ENCODE data around the gene AWAT2. TPM values are rescaled to one million over a fixed set of nuclear protein-coding genes. Genes with fewer than 3 reads are reported as not detected.

The AWAT2 gene
- total and polyA plus RNA-seq, 9 of the 15 experiments (the other 6 are each of a cell fraction or from before 2014, with no cell fraction given), result not detected

- TF ChIP-seq BRF1 (IDR thresholded peaks at IDR 0.05; ENCODE audit: borderline replicate concordance, extremely low read depth, insufficient read length), result no peak
Measured at GRCh38 chrX:69991685-69992084, 58.1 kb downstream of the AWAT2 start (continued).

Small RNAs within 50 kb of the gene (microRNA-seq; reads per million reads assigned to microRNA genes)
- gene MIR676 (ENCODE audit: borderline microRNAs expressed), result 0.46 reads per million

Small RNAs within 50 kb of the gene (small RNA-seq; reads per million reads assigned to genes)
- not detected for gene MIR676

Other genes with a start within 250 kb of the AWAT2 start
Only the 7 nearest of the 9 such genes appear.
- 0.12 TPM in 1 of 2 replicates, not detected in the other for gene OTUD6A, start 12.5 kb upstream of the AWAT2 start, total RNA-seq (2014; rRNA removed)
- not detected in 2 replicates for gene OTUD6A, start 12.5 kb upstream of the AWAT2 start, total RNA-seq (2014; rRNA removed; fragmentation: Illumina TruSeq; extraction: Trizol)
- gene OTUD6A, start 12.5 kb upstream of the AWAT2 start, total RNA-seq (2015; rRNA removed; fragmentation: Illumina TruSeq; extraction: Trizol), result not detected in 2 replicates
- not detected in 2 replicates for gene OTUD6A, start 12.5 kb upstream of the AWAT2 start, total RNA-seq (2021)
- not detected in 2 replicates for gene OTUD6A, start 12.5 kb upstream of the AWAT2 start, polyA plus RNA-seq (2011; rRNA removed)
- gene OTUD6A, start 12.5 kb upstream of the AWAT2 start, polyA plus RNA-seq (2014; fragmentation: Illumina TruSeq; extraction: Trizol), result not detected in 2 replicates
- gene OTUD6A, start 12.5 kb upstream of the AWAT2 start, polyA plus RNA-seq (2014; fragmentation: Nextera tagmentation; extraction: Ambion mirVana), result not detected
- gene OTUD6A, start 12.5 kb upstream of the AWAT2 start, polyA plus RNA-seq (2014; rRNA removed), result not detected in 2 replicates
- gene IGBP1, start 83.5 kb upstream of the AWAT2 start, total RNA-seq (2014; rRNA removed), result 42.4 and 47.3 TPM in 2 replicates
- 48.2 and 55.2 TPM in 2 replicates for gene IGBP1, start 83.5 kb upstream of the AWAT2 start, total RNA-seq (2014; rRNA removed; fragmentation: Illumina TruSeq; extraction: Trizol)
- 35.3 and 36.6 TPM in 2 replicates for gene IGBP1, start 83.5 kb upstream of the AWAT2 start, total RNA-seq (2015; rRNA removed; fragmentation: Illumina TruSeq; extraction: Trizol)
- 37.3 and 40.3 TPM in 2 replicates for gene IGBP1, start 83.5 kb upstream of the AWAT2 start, total RNA-seq (2021)
- gene IGBP1, start 83.5 kb upstream of the AWAT2 start, polyA plus RNA-seq (2011; rRNA removed), result 83.1 and 91.8 TPM in 2 replicates
- 55.0 and 58.4 TPM in 2 replicates for gene IGBP1, start 83.5 kb upstream of the AWAT2 start, polyA plus RNA-seq (2014; fragmentation: Illumina TruSeq; extraction: Trizol)
- gene IGBP1, start 83.5 kb upstream of the AWAT2 start, polyA plus RNA-seq (2014; fragmentation: Nextera tagmentation; extraction: Ambion mirVana), result 10 to 100 TPM; 79.3 to 91.5 TPM
- 41.2 and 52.8 TPM in 2 replicates for gene IGBP1, start 83.5 kb upstream of the AWAT2 start, polyA plus RNA-seq (2014; rRNA removed)
- not detected in 2 replicates for gene DGAT2L6, start 127.5 kb upstream of the AWAT2 start, total RNA-seq (2014; rRNA removed)
- gene DGAT2L6, start 127.5 kb upstream of the AWAT2 start, total RNA-seq (2014; rRNA removed; fragmentation: Illumina TruSeq; extraction: Trizol), result not detected in 2 replicates
- not detected in 2 replicates for gene DGAT2L6, start 127.5 kb upstream of the AWAT2 start, total RNA-seq (2015; rRNA removed; fragmentation: Illumina TruSeq; extraction: Trizol)
- not detected in 2 replicates for gene DGAT2L6, start 127.5 kb upstream of the AWAT2 start, total RNA-seq (2021)
- gene DGAT2L6, start 127.5 kb upstream of the AWAT2 start, polyA plus RNA-seq (2011; rRNA removed), result not detected in 2 replicates
- not detected in 2 replicates for gene DGAT2L6, start 127.5 kb upstream of the AWAT2 start, polyA plus RNA-seq (2014; fragmentation: Illumina TruSeq; extraction: Trizol)
- gene DGAT2L6, start 127.5 kb upstream of the AWAT2 start, polyA plus RNA-seq (2014; fragmentation: Nextera tagmentation; extraction: Ambion mirVana), result not detected
- not detected in 2 replicates for gene DGAT2L6, start 127.5 kb upstream of the AWAT2 start, polyA plus RNA-seq (2014; rRNA removed)
- not detected in 2 replicates for gene AWAT1, start 184.7 kb upstream of the AWAT2 start, total RNA-seq (2014; rRNA removed)
- not detected in 2 replicates for gene AWAT1, start 184.7 kb upstream of the AWAT2 start, total RNA-seq (2014; rRNA removed; fragmentation: Illumina TruSeq; extraction: Trizol)
- gene AWAT1, start 184.7 kb upstream of the AWAT2 start, total RNA-seq (2015; rRNA removed; fragmentation: Illumina TruSeq; extraction: Trizol), result not detected in 2 replicates
- not detected in 2 replicates for gene AWAT1, start 184.7 kb upstream of the AWAT2 start, total RNA-seq (2021)
- gene AWAT1, start 184.7 kb upstream of the AWAT2 start, polyA plus RNA-seq (2011; rRNA removed), result not detected in 2 replicates
- gene AWAT1, start 184.7 kb upstream of the AWAT2 start, polyA plus RNA-seq (2014; fragmentation: Illumina TruSeq; extraction: Trizol), result not detected in 2 replicates
- gene AWAT1, start 184.7 kb upstream of the AWAT2 start, polyA plus RNA-seq (2014; fragmentation: Nextera tagmentation; extraction: Ambion mirVana), result not detected
- gene AWAT1, start 184.7 kb upstream of the AWAT2 start, polyA plus RNA-seq (2014; rRNA removed), result not detected in 2 replicates
- gene P2RY4, start 210.3 kb upstream of the AWAT2 start, total RNA-seq (2014; rRNA removed), result not detected in 2 replicates
- not detected in 2 replicates for gene P2RY4, start 210.3 kb upstream of the AWAT2 start, total RNA-seq (2014; rRNA removed; fragmentation: Illumina TruSeq; extraction: Trizol)
- gene P2RY4, start 210.3 kb upstream of the AWAT2 start, total RNA-seq (2015; rRNA removed; fragmentation: Illumina TruSeq; extraction: Trizol), result not detected in 2 replicates
- gene P2RY4, start 210.3 kb upstream of the AWAT2 start, total RNA-seq (2021), result not detected in 2 replicates
- gene P2RY4, start 210.3 kb upstream of the AWAT2 start, polyA plus RNA-seq (2011; rRNA removed), result not detected in 2 replicates
- not detected in 2 replicates for gene P2RY4, start 210.3 kb upstream of the AWAT2 start, polyA plus RNA-seq (2014; fragmentation: Illumina TruSeq; extraction: Trizol)
- not detected for gene P2RY4, start 210.3 kb upstream of the AWAT2 start, polyA plus RNA-seq (2014; fragmentation: Nextera tagmentation; extraction: Ambion mirVana)
- gene P2RY4, start 210.3 kb upstream of the AWAT2 start, polyA plus RNA-seq (2014; rRNA removed), result not detected in 2 replicates
- not detected in 2 replicates for gene ARR3, start 218.4 kb upstream of the AWAT2 start, total RNA-seq (2014; rRNA removed)
- gene ARR3, start 218.4 kb upstream of the AWAT2 start, total RNA-seq (2014; rRNA removed; fragmentation: Illumina TruSeq; extraction: Trizol), result not detected in 2 replicates
- not detected in 2 replicates for gene ARR3, start 218.4 kb upstream of the AWAT2 start, total RNA-seq (2015; rRNA removed; fragmentation: Illumina TruSeq; extraction: Trizol)
- gene ARR3, start 218.4 kb upstream of the AWAT2 start, total RNA-seq (2021), result not detected in 2 replicates
- gene ARR3, start 218.4 kb upstream of the AWAT2 start, polyA plus RNA-seq (2011; rRNA removed), result not detected in 2 replicates
- gene ARR3, start 218.4 kb upstream of the AWAT2 start, polyA plus RNA-seq (2014; fragmentation: Illumina TruSeq; extraction: Trizol), result not detected in 2 replicates
- gene ARR3, start 218.4 kb upstream of the AWAT2 start, polyA plus RNA-seq (2014; fragmentation: Nextera tagmentation; extraction: Ambion mirVana), result not detected
- not detected in 2 replicates for gene ARR3, start 218.4 kb upstream of the AWAT2 start, polyA plus RNA-seq (2014; rRNA removed)
- gene RAB41, start 232.2 kb upstream of the AWAT2 start, total RNA-seq (2014; rRNA removed), result not detected in 2 replicates
- gene RAB41, start 232.2 kb upstream of the AWAT2 start, total RNA-seq (2014; rRNA removed; fragmentation: Illumina TruSeq; extraction: Trizol), result not detected in 2 replicates
- gene RAB41, start 232.2 kb upstream of the AWAT2 start, total RNA-seq (2015; rRNA removed; fragmentation: Illumina TruSeq; extraction: Trizol), result not detected in 2 replicates
- gene RAB41, start 232.2 kb upstream of the AWAT2 start, total RNA-seq (2021), result not detected in 2 replicates
- gene RAB41, start 232.2 kb upstream of the AWAT2 start, polyA plus RNA-seq (2011; rRNA removed), result not detected in 2 replicates
- not detected in 2 replicates for gene RAB41, start 232.2 kb upstream of the AWAT2 start, polyA plus RNA-seq (2014; fragmentation: Illumina TruSeq; extraction: Trizol)
- gene RAB41, start 232.2 kb upstream of the AWAT2 start, polyA plus RNA-seq (2014; fragmentation: Nextera tagmentation; extraction: Ambion mirVana), result under 1 TPM in 1 of 2 experiments, not detected in 1; 0.08 TPM
- gene RAB41, start 232.2 kb upstream of the AWAT2 start, polyA plus RNA-seq (2014; rRNA removed), result not detected in 2 replicates